ENCODE results near the gene STXBP5L.
"Not testable (repeated sequence)": the region's sequence is repeated elsewhere in the genome, so short reads cannot be mapped to it uniquely, and the experiment has no call there.

STXBP5L gene

DNA sequence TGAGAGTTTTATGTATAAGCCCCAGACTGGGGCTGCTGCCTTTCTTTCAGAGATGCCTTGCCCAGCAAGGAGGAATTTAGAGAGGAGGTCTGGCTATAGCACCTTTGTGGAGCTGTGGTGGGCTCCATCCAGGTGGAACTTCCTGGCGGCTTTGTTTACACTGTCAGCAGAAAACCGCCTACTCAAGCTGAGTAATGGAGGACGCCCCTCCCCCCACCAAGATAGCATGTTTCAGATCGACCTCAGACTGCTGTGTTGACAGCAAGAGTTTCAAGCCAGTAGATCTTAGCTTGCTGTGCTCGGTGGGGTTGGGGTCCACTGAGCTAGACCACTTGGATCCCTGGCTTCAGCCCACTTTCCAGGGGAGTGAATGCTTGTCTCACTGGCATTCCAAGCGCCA is 155.6 kb downstream of the STXBP5L start:
- no peak for DNase-seq

GRCh38 chr3:121064121-121064520 is 156.1 kb downstream of the STXBP5L start:
- no peak for DNase-seq

- no peak for DNase-seq
Measured at GRCh38 chr3:121072133-121072532, 164.1 kb downstream of the STXBP5L start.

- no peak for DNase-seq
Measured at GRCh38 chr3:121073011-121073410, 165.0 kb downstream of the STXBP5L start.

DNA sequence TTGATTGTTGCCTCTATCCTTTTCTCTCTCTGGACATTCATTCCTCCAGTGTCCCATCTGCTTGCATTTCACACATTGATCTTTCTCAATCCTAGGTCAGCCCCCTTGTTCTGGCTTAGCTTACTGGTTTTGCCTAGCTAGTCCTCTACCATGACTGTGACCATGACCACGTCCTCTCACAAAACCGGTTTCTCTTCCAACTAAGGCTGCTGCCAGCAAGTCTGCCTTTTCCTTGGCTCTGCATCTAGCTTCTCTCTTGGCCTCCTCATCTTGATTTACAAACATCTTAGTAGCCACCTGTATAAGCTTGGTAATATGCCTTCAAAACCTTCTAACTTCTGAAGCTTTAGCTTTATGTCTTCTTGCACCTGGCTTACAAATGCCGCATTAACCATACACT is 167.2 kb downstream of the STXBP5L start:
- DNase-seq = no peak

GRCh38 chr3:121078378-121079101 is 170.5 kb downstream of the STXBP5L start:
- not testable (repeated sequence) for DNase-seq

- DNase-seq = no peak
Measured at GRCh38 chr3:121096953-121097352, 188.9 kb downstream of the STXBP5L start.

GRCh38 chr3:121111086-121111485 is 203.1 kb downstream of the STXBP5L start:
- DNase-seq = not testable (repeated sequence)

DNA sequence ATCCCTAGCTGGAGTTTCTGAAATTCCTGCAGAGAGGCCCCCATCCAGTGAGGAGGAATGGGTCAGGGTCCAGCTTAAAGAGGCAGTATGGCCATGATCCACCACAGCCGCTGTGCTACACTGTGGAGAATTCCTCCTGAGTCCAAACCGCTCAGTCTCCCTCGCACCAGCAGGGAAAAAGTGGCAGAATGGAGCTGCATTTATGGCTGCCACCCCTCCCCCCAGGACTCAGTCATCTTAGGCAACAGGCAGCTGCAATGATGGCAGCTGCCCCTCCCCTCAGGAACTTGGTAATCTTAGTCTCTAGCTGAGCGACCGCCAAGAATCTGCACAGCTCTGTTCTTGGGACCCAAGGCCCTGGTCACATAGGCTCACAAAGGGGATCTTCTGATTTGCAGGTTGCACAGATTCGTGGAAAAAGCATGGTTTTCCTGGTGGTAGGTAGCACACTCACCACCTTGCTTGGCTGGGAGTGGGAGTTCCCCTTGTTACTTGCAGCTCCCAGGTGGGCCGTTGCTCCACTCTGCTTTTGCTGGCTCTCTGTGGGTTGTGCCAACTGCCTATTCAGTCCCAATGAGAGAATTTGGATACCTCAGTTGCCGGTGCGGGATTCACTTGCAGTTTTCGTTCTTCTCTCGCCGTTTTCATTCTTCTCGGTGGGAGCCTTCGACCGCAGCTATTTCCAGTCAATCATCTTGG is 204.1 kb downstream of the STXBP5L start:
- DNase-seq = no peak

DNA sequence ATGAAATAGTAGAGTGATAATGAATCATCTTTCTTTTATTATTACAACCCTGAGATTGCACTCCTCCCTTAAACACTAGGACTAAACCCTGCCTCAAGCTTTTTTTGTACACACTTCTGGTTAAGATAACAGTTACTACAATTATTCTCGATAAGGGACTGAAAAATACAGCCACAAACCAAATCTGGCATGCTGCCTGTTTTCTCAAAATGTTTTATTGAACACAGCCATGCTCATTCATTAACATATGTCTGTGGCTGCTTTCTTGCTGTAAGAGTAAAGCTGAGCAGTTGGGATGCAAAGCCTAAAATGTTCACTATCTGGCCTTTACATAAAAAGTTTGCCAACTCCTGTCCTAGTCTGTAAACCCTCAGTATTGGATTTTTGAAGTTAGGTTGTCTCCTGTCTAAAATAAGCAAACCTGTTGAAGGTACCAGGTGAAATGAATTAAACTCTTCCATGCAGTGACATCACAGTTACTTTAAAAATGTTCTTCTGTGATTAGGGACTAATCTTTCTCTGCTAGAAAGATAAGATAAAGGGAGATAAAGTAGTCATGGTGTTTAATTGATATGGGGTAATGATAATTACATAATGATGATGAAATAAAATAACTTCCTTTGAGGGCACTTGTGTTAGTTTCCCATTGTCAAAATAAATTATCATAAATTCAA is 218.2 kb downstream of the STXBP5L start:
- no peak for DNase-seq

- DNase-seq = no peak
Measured at GRCh38 chr3:121126707-121127035, 218.7 kb downstream of the STXBP5L start.

DNA sequence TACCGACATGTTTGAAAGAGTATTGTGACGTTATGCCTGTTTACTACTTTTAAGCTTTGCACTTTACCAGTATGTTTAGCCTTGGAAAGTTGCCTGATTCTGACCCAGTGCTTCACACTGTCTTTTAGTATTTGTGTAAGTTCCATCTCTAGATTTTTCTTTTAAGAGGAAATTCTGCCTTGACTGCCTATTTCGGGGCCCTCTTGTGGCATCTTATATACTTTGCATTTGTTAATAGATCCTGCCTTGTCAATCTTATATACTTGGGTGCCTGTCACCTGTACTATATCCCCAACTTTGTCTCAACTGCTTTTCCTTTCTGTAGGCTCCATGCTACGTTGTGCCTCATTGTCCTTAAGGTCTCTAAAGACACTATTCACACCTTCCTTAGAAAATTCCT is 244.6 kb downstream of the STXBP5L start:
- DNase-seq = no peak

DNA sequence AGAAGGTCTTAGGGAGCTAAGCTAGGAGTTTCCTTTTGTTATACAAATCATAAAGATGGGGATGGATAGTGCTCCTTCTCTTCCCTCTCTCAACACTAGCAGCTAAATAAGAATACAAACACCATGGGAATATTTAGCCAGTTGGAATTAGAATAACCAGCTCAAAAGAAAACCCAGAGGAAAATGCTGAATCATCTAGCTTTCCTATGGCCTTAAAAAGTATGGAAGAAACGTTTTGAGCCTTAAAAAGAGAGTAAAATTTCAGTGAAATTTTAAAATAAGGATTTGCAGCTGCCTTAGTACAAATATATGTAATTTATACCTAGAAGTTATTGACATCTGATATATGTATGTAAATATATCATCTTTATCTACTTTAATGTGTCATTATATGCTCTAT is 245.8 kb downstream of the STXBP5L start:
- DNase-seq = no peak

DNA sequence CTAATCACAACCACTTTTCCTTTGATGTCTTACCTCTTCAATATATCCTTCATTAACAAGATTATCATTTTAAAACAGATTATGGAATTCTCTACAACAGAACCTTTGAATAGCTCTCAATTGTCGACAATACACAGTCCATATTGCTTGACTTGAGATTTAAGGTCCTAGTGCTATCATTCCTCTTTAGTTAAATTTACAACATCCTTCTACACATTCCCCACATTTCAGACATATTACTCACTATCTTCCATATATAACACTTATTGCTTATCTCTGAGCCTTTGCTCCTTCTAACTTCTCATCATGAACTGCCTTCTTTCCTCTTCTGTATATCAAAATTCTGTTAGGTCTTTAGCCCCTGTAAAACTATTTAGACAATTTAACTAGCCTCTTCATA is 247.0 kb downstream of the STXBP5L start:
- no peak for DNase-seq

DNA sequence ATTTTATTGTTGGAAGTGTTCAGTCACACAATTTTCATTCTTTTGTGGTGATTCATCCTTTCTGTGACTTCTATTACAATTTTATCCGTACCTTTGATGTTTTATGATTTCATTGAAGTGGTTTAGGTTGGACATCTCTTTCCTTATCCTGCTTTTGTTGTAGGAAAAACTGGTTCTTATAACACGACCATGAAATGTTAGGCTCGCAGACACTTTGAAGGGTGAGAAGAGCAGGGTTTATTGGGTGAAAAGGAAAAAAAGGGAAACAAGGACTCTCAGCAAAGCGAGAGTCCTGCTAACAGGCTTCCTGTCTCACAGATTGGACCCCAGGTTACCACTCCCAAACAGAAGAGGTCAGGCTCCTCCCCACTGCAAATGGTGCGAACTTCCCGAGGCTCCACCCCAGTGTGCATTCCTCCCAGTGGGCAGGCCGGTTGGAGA is 257.4 kb downstream of the STXBP5L start:
- no peak for DNase-seq

GRCh38 chr3:121167374-121168139 is 259.6 kb downstream of the STXBP5L start:
- no peak for DNase-seq

- no peak for DNase-seq
Measured at GRCh38 chr3:121175083-121175482, 267.1 kb downstream of the STXBP5L start.

- DNase-seq = not testable (repeated sequence)
Measured at GRCh38 chr3:121190626-121191025, 282.6 kb downstream of the STXBP5L start.

DNA sequence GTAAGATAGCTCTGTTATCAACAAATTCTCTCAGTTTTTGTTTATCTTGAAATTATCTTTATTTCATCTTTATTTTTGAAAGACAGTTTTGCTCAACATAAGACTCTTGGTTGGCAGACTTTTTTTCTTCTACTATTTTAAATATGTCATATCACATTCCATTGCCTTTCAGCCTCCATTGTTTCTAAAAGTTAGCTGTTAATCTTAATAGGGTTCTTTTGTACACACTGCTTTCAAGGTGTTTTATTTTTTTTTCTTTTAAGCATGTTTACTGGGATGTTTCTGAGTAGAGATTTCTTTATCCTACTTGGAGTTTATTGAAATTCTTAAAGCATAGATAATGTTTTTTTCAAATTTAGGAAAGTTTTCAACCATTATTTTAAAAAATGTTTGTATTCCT is 294.6 kb downstream of the STXBP5L start:
- no peak for DNase-seq

- no peak for DNase-seq
Measured at GRCh38 chr3:121223116-121223515, 315.1 kb downstream of the STXBP5L start.

GRCh38 chr3:121228971-121229370 is 321.0 kb downstream of the STXBP5L start:
- DNase-seq = no peak

DNA sequence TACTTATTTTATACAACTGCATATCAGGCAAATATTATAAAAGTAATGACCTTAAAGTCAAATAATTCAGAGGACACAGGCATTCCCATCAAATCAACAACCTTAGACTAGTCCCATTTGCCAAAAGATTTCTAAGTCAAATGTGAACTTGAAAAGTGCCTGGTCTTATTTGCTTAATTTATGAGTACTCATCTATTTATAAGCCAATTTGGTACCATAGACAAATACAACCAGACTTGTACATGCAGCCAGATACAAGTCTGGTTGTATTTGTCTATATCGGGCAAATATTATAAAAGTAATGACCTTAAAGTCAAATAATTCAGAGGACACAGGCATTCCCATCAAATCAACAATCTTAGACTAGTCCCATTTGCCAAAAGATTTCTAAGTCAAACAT is 322.2 kb downstream of the STXBP5L start:
- DNase-seq = not testable (repeated sequence)

DNA sequence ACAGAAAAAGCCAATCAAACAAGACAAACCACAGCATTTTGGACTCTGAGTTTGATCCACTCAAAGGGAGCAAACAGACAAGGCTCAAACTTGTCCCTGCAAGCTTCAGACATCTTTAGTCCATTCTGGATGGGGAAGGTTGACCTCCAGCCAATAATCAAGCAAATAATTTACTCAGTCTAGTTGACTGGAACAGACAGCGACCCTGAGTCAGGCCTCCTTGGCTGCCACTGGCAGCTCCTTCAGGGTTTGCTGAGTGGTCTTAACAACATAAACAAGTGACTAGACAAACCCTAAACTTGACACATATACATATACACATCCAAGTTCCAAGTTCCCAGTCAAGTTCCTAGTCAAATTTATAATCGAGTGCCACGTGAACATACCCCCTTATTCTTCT is 323.9 kb downstream of the STXBP5L start:
- DNase-seq = no peak

Measured in stimulated activated CD4-positive, alpha-beta T cell treated with anti-CD3 and anti-CD28 coated beads, Interleukin-12 subunit alpha, Interleukin-12 subunit beta, amount 100 ng/mL, for 4 hours (primary cell).